22Rv1 (cell line): Measurements from ENCODE around the gene CDC42EP3.

Source experiments
- H3K27ac ChIP-seq: fragments of 450-650 bp; 2 replicates; pipeline ENCODE4 v1.5.1; 2017
- ZFX ChIP-seq: fragments of 450-650 bp; IDR thresholded peaks from 2 replicates; pipeline ENCODE4 v1.6.1; 2017; ENCODE audit warnings: antibody characterized with exemption, borderline replicate concordance
- TF ChIP-seq, protein P1 (sequence below): fragments of 450-650 bp; IDR thresholded peaks from 2 replicates; pipeline ENCODE4 v1.5.1; 2017; ENCODE audit warnings: mild to moderate bottlenecking

CDC42EP3 gene

DNA sequence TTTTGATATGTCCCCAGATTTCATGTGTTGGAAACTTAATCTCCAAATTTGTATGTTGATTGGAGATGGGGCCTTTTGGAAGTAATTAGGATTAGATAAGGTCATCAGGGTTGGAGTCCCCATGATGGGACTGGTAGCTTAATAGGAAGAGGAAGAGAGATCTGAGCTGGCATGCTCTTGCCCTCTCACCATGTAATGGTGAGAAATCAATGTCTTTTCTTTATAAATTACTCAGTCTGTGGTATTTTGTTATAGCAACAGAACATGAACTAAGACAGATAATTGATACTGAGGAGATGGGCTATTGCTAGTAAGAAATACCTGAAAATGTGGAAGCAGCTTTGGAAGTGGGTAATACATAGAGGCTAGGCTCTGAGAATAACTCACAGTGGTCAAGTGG, 48.0 kb downstream of the CDC42EP3 start:
- no peak overlapping the region for H3K27ac ChIP-seq

DNA sequence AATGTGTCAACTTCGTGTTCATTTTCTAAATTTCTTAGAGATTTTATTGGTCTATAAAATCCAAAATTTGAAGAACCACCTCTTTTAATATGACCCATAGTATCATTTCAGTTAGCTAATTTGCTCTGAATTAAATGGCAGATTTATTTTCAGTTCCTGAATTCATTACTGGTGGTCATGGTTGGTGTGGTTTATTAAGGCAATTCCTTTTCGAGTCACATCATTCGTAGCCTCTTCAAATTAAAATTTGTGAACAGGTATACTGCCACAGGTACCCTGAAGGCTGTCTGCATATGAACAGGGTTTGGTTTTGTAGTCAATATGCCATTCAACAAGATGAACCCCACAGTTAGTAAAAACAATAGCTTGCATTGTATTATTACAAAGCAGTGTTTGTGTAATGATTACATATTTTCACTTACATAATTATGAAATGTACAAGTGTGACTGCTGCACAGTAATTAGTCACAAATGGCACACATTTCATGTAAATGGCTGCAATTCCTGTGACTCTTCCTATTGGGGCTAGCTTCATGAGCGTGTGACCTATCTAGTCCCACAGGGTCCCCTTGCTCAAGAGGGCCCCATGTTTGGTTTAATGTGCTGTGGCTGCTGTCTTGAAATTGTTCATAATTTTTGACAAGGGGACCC, 48.9 kb downstream of the CDC42EP3 start:
- TF ChIP-seq ZFX = no peak
- TF ChIP-seq, protein P1, sequence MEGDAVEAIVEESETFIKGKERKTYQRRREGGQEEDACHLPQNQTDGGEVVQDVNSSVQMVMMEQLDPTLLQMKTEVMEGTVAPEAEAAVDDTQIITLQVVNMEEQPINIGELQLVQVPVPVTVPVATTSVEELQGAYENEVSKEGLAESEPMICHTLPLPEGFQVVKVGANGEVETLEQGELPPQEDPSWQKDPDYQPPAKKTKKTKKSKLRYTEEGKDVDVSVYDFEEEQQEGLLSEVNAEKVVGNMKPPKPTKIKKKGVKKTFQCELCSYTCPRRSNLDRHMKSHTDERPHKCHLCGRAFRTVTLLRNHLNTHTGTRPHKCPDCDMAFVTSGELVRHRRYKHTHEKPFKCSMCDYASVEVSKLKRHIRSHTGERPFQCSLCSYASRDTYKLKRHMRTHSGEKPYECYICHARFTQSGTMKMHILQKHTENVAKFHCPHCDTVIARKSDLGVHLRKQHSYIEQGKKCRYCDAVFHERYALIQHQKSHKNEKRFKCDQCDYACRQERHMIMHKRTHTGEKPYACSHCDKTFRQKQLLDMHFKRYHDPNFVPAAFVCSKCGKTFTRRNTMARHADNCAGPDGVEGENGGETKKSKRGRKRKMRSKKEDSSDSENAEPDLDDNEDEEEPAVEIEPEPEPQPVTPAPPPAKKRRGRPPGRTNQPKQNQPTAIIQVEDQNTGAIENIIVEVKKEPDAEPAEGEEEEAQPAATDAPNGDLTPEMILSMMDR = no peak
- H3K27ac ChIP-seq = no peak overlapping the region

More for the DNA sequence above, 48.0 kb downstream of the CDC42EP3 start:
- TF ChIP-seq, protein P1 = no peak

DNA sequence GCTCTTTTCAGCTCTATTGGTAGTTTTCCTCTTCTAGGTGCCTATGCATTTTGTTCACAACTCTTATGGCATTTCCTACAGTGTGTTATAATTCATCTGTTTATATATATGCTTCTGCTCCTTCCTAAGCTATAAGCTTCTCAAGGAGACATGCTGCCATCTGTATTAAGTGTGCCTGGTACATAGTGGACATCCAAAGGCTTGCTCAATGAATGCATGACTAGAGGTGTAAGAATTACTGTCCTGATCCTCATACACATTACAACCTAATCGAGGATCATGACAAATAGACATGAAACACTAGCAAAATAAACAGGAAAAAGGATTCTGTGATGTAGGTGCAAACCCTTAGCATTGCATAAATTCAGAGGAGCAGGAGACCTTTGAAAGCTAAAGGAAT, 50.2 kb downstream of the CDC42EP3 start:
- H3K27ac ChIP-seq = no peak overlapping the region
- TF ChIP-seq, protein P1 = no peak
- no peak for TF ChIP-seq ZFX

DNA sequence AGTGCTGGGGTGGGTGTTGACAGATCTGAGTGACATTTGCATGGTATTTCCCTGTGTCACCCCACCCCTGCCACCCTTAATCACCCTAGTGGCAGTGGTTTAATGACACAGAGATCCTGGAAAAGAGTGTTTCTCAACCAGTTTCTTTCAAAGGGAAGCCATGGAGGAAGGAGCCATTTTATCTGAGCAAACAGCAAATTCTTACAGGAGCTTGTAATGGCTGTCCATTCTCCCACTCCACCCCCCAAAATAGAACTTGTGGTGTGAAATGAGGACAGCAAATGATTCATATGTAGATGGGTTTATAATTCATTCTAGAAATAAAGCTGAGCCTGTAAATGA, 51.5 kb downstream of the CDC42EP3 start:
- TF ChIP-seq, protein P1 = no peak
- no peak for TF ChIP-seq ZFX
- no peak overlapping the region for H3K27ac ChIP-seq

DNA sequence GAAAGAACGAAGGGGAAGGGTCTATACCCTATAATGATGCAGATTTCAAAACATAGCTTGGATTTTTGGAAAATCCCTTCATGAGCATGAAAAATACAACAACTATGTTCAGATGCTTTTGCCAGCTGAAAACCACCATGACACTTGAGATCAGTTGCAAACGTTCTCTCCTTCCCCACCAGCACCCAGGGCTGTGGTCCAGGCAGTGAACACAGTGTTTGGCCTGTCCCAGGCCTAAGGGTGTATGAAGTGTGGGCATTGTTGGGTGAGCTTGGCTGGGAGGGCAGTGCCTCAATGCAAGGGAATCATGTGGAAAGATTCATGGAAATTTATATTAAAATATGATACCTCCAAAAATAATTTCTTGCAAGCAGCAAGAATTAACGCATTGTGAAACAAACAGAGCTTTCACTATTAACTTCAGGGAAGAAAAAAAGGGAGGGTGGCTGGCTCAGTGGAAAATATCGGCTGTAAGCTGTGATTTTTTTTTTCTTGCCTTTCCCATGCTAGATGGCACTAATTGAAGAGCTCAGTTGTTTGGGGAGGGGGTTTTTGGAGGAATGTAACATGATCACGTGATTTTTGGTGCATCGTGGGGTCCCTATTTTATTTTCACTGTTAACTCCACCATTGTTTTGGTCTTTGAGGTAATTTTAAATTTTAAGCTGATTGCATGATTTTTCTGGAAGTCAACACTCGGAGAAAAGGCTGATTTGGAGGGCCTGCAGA, 52.0 kb downstream of the CDC42EP3 start:
- H3K27ac ChIP-seq = no peak overlapping the region
- TF ChIP-seq ZFX = no peak
- TF ChIP-seq, protein P1 = no peak

DNA sequence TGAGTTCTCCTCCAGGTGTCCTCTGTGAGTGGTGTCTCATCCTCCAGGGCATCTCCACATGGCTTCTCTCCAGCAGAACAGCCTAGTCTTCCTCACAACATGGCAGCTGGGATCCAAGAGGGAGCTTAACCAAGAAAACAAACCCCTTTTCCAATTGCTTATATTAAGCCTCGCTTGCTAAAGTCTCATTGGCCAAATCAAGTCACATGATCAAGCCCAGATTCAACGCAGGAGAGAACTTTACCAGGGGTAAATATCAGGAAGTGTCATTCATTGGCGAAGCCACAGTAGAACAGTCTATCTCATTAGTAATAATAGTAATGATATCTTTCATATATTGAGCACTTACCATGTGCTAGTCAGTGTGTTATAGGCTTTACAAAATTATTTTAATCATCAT, 53.1 kb downstream of the CDC42EP3 start:
- no peak overlapping the region for H3K27ac ChIP-seq
- TF ChIP-seq, protein P1 = no peak
- TF ChIP-seq ZFX = no peak

DNA sequence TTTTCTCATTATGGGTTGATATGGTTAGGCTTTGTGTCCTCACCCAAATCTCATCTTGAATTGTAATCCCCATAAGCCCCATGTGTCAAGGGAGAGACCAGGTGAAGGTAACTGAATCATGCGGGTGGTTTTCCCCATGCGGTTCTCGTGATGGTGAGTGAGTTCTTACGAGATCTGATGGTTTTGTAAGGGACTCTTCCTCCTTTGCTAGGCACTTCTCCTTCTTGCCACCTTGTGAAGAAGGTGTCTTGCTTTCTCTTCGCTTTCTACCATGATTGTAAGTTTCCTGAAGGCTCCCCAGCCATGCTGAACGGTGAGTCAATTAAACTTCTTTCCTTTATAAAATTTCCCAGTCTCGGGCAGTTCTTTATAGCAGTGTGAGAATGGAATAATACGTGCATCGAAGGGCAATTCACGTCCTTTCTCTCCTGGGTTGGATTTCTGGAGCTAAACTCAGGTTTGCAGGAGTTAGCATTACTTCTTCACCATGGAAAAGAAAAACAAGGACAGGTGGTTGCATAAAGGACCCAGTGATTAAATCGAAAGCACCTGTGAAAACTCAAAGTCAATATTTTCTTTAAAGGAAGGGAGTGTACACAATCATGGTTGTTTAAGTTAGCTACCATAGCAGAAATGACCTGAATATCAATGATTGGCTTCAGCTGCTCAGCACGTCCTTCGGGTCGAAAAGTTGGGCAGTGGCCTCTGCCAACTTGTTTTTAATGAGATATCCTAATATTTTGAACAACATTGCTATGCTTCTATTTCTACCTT, 54.1 kb downstream of the CDC42EP3 start:
- TF ChIP-seq, protein P1 = no peak
- TF ChIP-seq ZFX = no peak
- H3K27ac ChIP-seq = no peak overlapping the region
